Effector memory CD4-positive, alpha-beta T cell (primary cell): ENCODE results near the gene FBXL7.

ENCODE experiments used
- DNase-seq, 3 donors: peaks; one replicate each; pipeline ENCODE4 v3.0.0-alpha.2; 2020
- H3K27ac ChIP-seq: 2 replicates; pipeline ENCODE4 v1.7.0; 2013; ENCODE audit warnings: mild to moderate bottlenecking, low read length, moderate library complexity; ENCODE audit not compliant: insufficient read depth, poor library complexity, severe bottlenecking
- H3K27me3 ChIP-seq: replicated peaks from 2 replicates; pipeline ENCODE4 v1.7.0; 2013; ENCODE audit warnings: mild to moderate bottlenecking, low read length; ENCODE audit not compliant: insufficient read depth, control insufficient read depth, poor library complexity, severe bottlenecking
- H3K36me3 ChIP-seq: 2 replicates; pipeline ENCODE4 v1.7.0; 2013; ENCODE audit warnings: mild to moderate bottlenecking, low read length, moderate library complexity; ENCODE audit not compliant: control insufficient read depth, insufficient read depth
- H3K4me1 ChIP-seq: 2 replicates; pipeline ENCODE4 v1.7.0; 2013; ENCODE audit warnings: low read length, mild to moderate bottlenecking; ENCODE audit not compliant: control insufficient read depth, insufficient read depth, poor library complexity, severe bottlenecking
- H3K4me3 ChIP-seq: 2 replicates; pipeline ENCODE4 v1.7.0; 2013; ENCODE audit warnings: low read length, low read depth, mild to moderate bottlenecking; ENCODE audit not compliant: insufficient read depth, poor library complexity, severe bottlenecking
- H3K9me3 ChIP-seq: 2 replicates; pipeline ENCODE4 v1.7.0; 2013; ENCODE audit warnings: mild to moderate bottlenecking, low read length, moderate library complexity; ENCODE audit not compliant: control insufficient read depth

FBXL7 gene

DNA sequence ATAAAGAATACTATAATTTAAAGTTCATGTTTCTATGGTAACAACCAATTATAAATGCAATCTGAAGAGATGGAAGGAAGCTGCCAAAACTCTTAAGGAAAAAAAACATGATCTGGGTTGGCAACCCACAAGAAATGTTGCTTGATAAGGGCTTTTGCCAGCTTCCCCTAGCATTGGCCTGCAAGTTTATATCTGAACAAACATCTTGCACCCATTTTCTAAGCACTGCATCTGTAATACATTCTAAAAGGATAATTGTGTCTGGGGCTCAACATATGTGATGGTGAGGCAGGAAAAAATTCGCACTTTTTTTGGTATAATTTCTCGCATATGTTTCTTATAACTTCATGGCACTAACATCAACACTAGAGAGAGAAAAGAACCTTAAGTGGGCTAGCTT is 276.4 kb downstream of the FBXL7 start:
- Histone ChIP-seq H3K36me3 (no peaks in the 10 kb centered on the region), H3K27me3 (no peaks in the 10 kb centered on the region), H3K27ac (no peak overlapping the region), H3K4me1 (no peaks in the 10 kb centered on the region), H3K9me3 (no peaks in the 10 kb centered on the region), H3K4me3 (no peak overlapping the region)
- no peak for DNase-seq

DNA sequence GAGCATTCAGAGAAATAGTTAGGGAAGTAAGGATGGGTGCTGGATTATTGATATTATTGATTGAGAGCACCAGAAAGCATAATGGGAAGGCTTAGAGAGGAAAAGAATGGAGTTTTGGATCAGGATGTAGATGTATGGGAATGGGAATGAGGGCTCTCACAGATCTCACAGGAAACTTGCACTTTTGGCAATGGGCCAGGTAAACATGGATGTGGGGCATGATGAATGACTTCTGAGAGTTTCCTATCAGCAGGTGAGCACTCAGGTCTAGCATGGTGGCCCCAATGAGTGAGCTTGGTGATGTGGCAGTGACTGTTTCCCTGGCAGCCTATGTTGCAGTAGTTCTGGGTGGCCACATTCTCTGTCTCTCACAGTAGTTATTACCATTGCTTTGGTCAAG is 283.8 kb downstream of the FBXL7 start:
- no peak for DNase-seq
- no peak overlapping the region for H3K4me3 ChIP-seq
- no peaks in the 10 kb centered on the region for H3K27me3 ChIP-seq
- H3K4me1 ChIP-seq = no peaks in the 10 kb centered on the region
- H3K9me3 ChIP-seq = no peaks in the 10 kb centered on the region
- H3K36me3 ChIP-seq = no peaks in the 10 kb centered on the region
- H3K27ac ChIP-seq = no peak overlapping the region

DNA sequence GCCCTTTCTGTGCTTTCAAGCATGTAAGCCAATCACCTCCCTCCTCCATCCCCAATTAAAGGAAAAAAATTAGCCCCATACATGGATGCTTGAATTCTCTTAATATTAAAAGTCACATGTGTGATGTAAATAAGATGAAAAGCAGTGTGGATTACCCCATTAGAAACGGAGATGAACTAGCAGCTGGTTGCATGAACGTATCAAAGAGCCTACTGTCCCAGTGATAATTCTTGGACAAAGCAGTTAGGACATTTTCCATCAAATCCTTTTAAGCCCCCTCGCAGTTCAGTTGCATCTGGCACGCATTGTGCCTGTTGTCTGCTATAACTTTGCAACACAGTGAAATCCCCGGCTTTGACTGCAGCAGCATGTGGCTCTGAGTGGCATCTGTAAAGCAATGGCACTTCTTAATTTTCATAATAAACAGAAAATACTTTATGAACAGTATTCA is 285.6 kb downstream of the FBXL7 start:
- Histone ChIP-seq H3K27me3 (no peaks in the 10 kb centered on the region), H3K4me3 (no peak overlapping the region), H3K4me1 (no peaks in the 10 kb centered on the region), H3K36me3 (no peaks in the 10 kb centered on the region), H3K9me3 (no peaks in the 10 kb centered on the region), H3K27ac (no peak overlapping the region)
- DNase-seq = no peak

DNA sequence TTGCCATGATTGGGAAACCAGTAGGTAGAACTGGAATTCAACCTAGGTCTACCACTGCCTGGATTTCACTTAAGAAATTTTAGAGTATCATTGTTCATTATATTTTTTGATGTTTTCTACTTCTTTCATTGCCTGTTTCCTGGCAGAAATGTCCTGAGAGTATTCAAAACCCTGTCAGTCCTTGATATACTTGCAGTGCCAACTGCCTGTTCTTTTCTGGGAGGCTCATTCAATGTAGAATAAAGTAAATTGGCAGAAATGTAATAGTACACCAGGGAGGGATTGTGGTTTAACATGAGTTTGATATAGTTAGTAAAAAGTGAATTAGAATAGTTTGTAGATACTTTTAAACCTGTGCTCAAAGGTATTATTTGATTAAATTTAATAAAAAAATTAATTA is 286.3 kb downstream of the FBXL7 start:
- H3K9me3 ChIP-seq = no peaks in the 10 kb centered on the region
- DNase-seq = no peak
- no peaks in the 10 kb centered on the region for H3K36me3 ChIP-seq
- H3K4me3 ChIP-seq = no peak overlapping the region
- H3K4me1 ChIP-seq = no peaks in the 10 kb centered on the region
- H3K27me3 ChIP-seq = no peaks in the 10 kb centered on the region
- no peak overlapping the region for H3K27ac ChIP-seq

DNA sequence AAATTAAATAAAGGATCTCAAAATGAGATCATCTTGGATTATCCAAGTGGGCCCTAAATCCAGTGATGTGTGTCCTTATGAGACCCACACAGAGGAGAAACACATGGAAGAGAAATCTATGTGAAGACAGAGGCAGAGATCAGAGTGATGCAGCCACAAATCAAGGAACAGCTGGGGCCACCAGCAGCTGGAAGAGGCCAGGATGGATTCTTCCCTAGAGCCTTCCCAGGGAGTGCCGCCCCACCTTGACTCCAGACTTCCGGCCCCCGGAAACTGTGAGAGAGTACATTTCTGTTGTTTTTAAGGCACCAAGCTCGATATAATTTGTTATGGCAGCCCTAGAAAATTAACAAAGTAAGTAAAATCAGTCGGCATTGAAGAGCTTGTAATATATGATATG is 286.9 kb downstream of the FBXL7 start:
- no peaks in the 10 kb centered on the region for H3K36me3 ChIP-seq
- no peaks in the 10 kb centered on the region for H3K4me1 ChIP-seq
- no peaks in the 10 kb centered on the region for H3K9me3 ChIP-seq
- DNase-seq = no peak
- no peak overlapping the region for H3K27ac ChIP-seq
- no peak overlapping the region for H3K4me3 ChIP-seq
- no peaks in the 10 kb centered on the region for H3K27me3 ChIP-seq

GRCh38 chr5:15787681-15788080 is 287.7 kb downstream of the FBXL7 start:
- no peaks in the 10 kb centered on the region for H3K4me1 ChIP-seq
- DNase-seq = no peak
- H3K27ac ChIP-seq = no peak overlapping the region
- H3K4me3 ChIP-seq = no peak overlapping the region
- H3K27me3 ChIP-seq = no peaks in the 10 kb centered on the region
- no peaks in the 10 kb centered on the region for H3K9me3 ChIP-seq
- H3K36me3 ChIP-seq = no peaks in the 10 kb centered on the region

- Histone ChIP-seq H3K4me1 (no peaks in the 10 kb centered on the region), H3K36me3 (no peaks in the 10 kb centered on the region), H3K27ac (no peak overlapping the region), H3K27me3 (no peaks in the 10 kb centered on the region), H3K4me3 (no peak overlapping the region), H3K9me3 (no peaks in the 10 kb centered on the region)
- no peak for DNase-seq
Observed at GRCh38 chr5:15789642-15790041, 289.7 kb downstream of the FBXL7 start.

GRCh38 chr5:15790446-15791018 is 290.6 kb downstream of the FBXL7 start:
- no peak overlapping the region for H3K27ac ChIP-seq
- no peaks in the 10 kb centered on the region for H3K36me3 ChIP-seq
- H3K27me3 ChIP-seq = no peaks in the 10 kb centered on the region
- H3K4me1 ChIP-seq = no peaks in the 10 kb centered on the region
- H3K4me3 ChIP-seq = no peak overlapping the region
- H3K9me3 ChIP-seq = no peaks in the 10 kb centered on the region
- no peak for DNase-seq

GRCh38 chr5:15791274-15791673 is 291.3 kb downstream of the FBXL7 start:
- H3K27me3 ChIP-seq = no peaks in the 10 kb centered on the region
- H3K4me1 ChIP-seq = no peaks in the 10 kb centered on the region
- DNase-seq = no peak
- H3K4me3 ChIP-seq = no peak overlapping the region
- H3K36me3 ChIP-seq = no peaks in the 10 kb centered on the region
- H3K27ac ChIP-seq = no peak overlapping the region
- H3K9me3 ChIP-seq = no peaks in the 10 kb centered on the region

- Histone ChIP-seq H3K4me3 (no peak overlapping the region), H3K36me3 (no peaks in the 10 kb centered on the region), H3K27ac (no peak overlapping the region), H3K27me3 (no peaks in the 10 kb centered on the region), H3K4me1 (no peaks in the 10 kb centered on the region), H3K9me3 (no peaks in the 10 kb centered on the region)
- DNase-seq = no peak
Observed at GRCh38 chr5:15791859-15792258, 291.9 kb downstream of the FBXL7 start.
